ENCODE data around the gene ODR4. TPM values are rescaled to one million over a fixed set of nuclear protein-coding genes. Genes with fewer than 3 reads are reported as not detected.

The ODR4 gene
- 13.5 to 19.1 TPM (median 16.1 TPM) in 5 replicates for total RNA-seq (2022; extraction: Qiagen RNA extraction; ENCODE audit: low read depth)

DNA sequence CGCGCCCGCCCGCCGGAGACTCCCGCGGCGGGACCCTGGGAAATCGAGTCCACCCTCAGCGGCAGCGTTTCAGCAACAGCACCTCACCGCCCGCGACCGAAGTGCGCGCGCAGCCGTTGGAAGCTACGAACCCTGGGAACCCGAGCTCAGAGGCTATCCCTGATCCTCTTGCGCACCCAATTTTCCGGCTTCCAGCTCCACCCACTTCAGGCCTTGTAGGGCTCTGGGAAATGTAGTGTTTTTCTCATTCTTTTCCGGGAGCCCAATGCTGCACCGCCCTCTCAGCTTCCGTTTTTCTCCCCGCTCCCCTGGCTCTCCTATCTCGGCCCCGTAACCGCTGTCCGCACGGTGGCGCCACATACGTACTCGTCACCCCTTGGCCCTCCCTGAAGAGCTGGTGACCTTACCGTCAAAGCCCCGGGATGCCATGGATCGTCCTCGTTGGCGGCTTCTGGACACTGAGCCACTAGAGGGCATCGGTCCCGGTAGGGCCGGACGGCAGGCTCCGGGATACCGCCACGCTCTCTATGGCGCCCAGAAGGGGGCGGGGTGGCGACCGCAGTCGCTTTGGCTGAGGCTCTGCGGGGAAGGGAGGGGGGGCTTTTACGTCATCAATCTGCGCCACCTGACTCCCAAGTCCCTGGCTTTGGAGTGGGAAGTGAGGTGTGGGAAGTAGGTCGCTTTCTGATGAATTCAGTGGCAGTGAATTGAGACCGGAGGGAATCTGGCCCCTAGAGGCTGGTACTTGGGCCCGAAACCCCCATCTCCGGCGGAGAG, at the start of gene ODR4, which contains the start of gene TPR:
Gene ODR4 (plus strand): TSS at position 687 of the 777 bp plus-strand sequence. CDS start 3,948 bp downstream, outside the sequence.
Gene TPR (minus strand): TSS at position 102 of the 777 bp plus-strand sequence. CDS start 225 bp downstream, outside the sequence.

DNA sequence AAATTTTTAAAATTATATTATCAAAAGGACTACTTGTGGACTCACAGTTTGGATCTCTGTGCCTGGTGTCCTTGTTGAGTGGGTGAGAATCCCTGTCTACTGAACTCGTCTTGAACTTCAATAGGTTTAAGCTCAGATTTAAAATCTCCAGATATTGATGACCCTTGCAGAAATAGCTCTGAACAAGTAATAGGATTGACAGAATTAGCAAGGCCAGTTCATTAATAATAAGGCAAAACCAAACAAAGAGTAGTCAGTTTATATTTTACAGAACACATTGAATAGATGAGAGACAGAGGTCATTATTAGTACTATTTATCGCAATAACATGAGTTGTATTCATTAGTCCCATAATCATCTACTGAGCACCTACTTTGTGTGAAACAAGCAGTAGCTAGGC, 85.4 kb downstream of the ODR4 start, which contains the start of gene PDC:
Gene PDC (minus strand): TSS at position 101 of the 400 bp plus-strand sequence. CDS start 11,655 bp downstream, outside the sequence.

Other genes starting within 250 kb of the ODR4 start
- gene PRG4, start 79.6 kb upstream of the ODR4 start, total RNA-seq (2022; extraction: Qiagen RNA extraction; ENCODE audit: low read depth): 0.08 to 0.20 TPM (median 0.14 TPM) in 5 replicates
- gene TPR, start 585 bp upstream of the ODR4 start, total RNA-seq (2022; extraction: Qiagen RNA extraction; ENCODE audit: low read depth): 43.4 to 46.8 TPM (median 45.9 TPM) in 5 replicates
- not detected in 5 replicates for gene PDC, start 85.3 kb downstream of the ODR4 start, total RNA-seq (2022; extraction: Qiagen RNA extraction; ENCODE audit: low read depth)